HG03139 (cell line): ENCODE measurements around the gene ADGRD2.

Experiments
- ATAC-seq: cut with Tn5 transposase; IDR thresholded peaks from one replicate; pipeline ENCODE4 v1.9.1; 2021; ENCODE audit not compliant: unreplicated experiment

Gene ADGRD2

GRCh38 chr9:124455820-124456219 is 5.6 kb downstream of the ADGRD2 start:
- ATAC-seq, result no peak

DNA sequence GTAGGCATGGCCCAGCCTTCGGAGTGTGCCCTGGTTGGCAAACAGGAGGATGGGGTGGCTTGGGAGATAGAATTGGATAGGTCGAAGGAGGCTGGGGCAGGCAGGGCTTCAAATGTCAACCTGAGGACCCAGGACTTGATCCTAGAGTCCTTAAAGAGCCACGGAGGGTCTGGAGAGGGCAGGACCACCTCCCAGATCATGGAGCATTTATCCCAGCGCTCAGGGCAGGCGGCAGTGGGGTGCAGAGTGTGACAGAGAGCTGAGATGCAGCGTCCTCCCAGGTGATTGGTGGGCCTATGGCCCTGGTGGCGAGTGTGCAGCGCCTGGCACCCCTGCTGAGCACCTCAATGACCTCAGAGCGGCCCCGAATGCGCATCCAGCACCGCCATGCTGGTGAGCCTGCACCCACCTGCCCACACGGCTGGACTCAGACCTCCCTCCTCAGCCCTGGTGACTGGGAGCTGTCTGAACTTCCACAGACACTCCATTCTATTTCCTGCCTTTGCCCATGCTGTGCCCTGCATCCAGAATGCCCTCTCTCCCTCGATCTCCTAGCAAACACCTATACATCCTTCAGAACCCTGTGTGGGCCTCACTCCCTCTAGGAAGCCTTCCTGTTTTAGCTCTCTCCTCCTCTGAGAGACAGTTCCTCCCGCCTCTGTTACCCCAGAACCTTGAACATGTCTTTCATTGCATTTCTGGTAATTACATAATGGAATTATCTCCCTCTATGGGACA is 6.3 kb downstream of the ADGRD2 start:
- ATAC-seq, result no peak

GRCh38 chr9:124457079-124457886 is 7.0 kb downstream of the ADGRD2 start:
- no peak for ATAC-seq

DNA sequence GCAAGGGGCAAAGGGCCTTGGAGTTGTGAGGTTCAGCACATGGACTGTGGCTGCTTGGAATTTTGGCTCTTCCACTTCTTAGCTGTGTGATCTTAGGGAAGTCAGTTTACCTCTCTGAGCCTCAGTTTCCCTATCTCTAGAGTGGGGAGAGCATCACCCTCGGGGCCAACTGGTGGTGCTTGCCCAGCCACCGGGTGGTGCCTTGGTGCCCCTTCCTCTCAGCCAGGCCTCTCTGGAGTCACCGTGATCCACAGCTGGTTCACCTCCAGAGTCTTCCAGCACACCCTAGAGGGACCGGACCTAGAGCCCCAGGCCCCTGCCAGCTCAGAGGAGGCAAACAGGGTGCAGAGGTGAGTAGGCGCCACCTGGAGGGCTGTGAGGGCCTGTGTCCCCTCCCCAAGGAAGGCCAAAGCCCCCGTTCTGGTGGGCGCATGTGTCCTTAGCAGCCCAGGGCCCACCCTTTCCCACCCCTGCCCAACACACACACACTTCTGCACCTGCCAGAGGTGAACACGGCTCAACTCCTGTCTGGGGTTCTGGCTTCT is 7.7 kb downstream of the ADGRD2 start:
- ATAC-seq, result no peak

- no peak for ATAC-seq
Observed at GRCh38 chr9:124458441-124458840, 8.2 kb downstream of the ADGRD2 start.

DNA sequence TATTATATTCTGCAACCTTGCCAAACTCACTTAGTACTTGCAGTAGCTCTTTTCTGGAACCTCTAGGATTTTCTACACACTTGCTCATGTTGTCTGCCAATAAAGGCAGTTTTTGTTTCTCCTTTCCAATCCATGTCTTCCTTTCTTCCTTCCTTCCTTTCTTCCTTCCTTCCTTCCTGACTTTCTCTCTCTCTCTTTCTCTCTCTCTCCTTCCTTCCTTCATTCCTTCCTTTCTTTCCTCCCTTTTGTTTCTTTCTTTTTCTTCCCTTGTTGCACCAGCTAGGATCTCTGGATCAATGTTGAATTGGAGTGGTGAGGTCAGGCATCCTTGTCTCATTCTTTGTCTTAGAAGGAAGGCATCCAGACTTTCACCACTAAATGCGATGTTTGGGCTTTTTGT is 12.5 kb downstream of the ADGRD2 start:
- no peak for ATAC-seq

- ATAC-seq, result no peak
Observed at GRCh38 chr9:124465736-124466135, 15.5 kb downstream of the ADGRD2 start.

DNA sequence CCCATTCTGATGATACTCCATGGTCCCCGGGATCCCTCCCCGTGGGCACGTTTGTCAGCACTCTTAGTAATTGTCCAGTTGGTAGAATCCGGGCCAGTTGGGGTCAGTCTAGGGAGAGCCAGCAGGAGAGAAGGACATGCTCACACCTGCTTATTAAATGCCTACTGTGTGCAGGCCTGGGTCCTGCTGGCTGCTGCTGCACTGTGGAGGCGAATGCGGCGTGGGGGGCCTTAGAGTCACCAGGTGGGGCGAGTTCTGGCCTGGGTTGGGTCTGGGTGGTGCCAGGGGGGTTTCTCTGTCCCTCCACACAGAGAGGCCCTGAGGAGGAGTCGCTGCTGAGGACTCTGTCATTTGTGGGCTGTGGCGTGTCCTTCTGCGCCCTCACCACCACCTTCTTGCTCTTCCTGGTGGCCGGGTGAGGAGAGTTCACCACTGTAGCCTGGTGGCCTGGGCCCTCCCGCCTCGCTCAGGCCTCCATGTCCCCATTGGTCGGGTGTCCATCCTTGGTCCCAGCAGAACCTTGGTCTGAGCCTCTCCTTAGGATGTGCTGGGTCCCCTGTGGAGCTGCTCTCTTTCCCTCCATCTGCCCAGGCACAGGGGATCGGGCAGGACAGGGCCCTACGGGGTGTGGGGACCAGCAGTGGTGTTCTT is 17.3 kb downstream of the ADGRD2 start:
- no peak for ATAC-seq

GRCh38 chr9:124468061-124468740 is 17.9 kb downstream of the ADGRD2 start:
- ATAC-seq, result no peak

- ATAC-seq, result no peak
Observed at GRCh38 chr9:124469011-124469832, 19.0 kb downstream of the ADGRD2 start.

DNA sequence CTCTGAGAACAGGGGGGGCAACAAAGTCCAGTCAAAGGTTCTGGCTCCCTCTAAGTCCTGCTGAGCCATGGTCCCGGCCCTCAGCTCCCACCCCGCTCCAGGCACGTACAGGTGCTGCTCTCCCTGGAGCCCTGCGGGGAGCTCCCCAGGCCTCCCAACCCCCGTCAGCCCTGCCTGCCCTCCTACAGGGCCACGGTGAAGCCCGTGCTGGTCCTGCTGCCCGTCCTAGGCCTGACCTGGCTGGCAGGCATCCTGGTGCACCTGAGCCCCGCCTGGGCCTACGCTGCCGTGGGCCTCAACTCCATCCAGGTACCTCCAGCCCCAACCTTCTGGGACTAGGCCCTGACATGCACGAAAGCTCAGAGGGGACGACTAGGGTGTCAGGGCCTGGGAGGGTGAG is 20.1 kb downstream of the ADGRD2 start:
- ATAC-seq, result no peak

DNA sequence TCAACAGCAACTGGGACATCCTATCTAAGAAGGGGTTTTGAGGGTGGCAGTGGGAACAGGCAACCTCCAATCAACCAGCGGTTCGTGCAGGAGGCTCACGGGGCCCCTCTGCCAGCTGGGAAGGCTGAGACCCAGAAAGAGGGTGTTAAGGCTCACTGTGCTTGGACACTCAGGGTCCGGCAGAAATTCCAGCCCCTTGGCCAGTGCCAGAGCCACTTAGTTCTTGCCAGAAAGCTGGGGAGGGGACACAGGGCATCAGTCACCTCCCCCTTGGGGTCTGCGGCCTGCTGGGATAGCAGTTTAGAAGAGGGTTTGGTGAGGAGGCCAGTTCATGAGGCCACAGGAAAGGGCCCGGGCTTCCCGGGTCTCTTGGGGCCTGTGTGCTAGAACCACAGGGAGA is 20.5 kb downstream of the ADGRD2 start:
- ATAC-seq, result no peak

DNA sequence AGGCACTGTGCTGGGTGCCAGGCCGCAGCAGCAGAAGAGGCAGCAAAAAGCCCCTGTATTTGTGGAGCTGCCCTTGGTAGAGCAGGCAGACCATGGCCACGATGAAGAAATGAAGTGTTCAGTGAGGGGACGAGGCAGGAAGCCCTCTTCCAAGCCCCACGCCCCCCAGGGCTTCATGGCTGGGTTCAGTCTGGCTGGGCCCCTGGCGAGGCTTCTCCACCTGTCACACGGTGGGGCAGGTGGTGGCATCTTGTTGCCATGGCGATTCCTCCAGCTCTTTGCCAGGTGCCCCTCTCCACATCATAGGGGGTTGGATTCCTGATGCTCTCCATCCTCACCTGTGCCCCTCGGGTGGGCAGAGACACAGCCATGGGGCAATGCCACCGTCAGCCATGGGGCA is 21.5 kb downstream of the ADGRD2 start:
- no peak for ATAC-seq

GRCh38 chr9:124472770-124473169 is 22.5 kb downstream of the ADGRD2 start:
- ATAC-seq, result no peak

- no peak for ATAC-seq
Observed at GRCh38 chr9:124473310-124473709, 23.1 kb downstream of the ADGRD2 start.

- no peak for ATAC-seq
Observed at GRCh38 chr9:124474151-124474550, 23.9 kb downstream of the ADGRD2 start.

DNA sequence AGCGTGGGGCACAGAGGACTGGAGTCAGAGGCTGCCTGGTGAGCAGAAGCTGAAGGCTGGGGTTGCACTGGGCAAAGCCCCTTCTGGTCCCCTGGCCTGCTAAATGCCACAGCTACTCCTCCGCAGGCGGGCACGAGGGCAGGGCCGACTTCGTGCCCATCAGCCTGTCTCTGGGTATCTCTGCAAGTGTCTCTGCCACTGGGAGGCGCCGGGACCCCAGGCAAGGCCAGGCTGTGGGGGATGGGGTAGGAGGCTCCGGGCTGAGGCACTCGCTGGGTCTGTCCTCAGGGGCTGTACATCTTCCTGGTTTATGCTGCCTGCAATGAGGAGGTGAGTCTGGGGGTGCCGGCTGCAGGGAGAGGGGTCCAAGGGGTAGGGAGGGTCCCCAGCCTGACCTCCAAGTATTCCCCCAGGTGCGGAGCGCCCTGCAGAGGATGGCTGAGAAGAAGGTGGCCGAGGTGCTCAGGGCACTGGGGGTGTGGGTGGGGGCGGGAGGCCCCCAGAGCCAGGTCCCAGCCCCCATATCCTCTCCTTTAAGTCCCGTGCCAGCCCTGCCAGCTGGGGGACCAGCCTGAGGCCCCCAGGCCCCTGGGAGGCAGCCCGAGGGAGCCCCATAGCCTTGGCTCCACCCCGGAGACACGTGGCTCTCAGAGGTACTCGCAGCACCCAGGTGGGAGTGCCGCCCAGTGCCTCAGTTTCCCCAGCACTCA is 25.1 kb downstream of the ADGRD2 start:
- ATAC-seq, result no peak

DNA sequence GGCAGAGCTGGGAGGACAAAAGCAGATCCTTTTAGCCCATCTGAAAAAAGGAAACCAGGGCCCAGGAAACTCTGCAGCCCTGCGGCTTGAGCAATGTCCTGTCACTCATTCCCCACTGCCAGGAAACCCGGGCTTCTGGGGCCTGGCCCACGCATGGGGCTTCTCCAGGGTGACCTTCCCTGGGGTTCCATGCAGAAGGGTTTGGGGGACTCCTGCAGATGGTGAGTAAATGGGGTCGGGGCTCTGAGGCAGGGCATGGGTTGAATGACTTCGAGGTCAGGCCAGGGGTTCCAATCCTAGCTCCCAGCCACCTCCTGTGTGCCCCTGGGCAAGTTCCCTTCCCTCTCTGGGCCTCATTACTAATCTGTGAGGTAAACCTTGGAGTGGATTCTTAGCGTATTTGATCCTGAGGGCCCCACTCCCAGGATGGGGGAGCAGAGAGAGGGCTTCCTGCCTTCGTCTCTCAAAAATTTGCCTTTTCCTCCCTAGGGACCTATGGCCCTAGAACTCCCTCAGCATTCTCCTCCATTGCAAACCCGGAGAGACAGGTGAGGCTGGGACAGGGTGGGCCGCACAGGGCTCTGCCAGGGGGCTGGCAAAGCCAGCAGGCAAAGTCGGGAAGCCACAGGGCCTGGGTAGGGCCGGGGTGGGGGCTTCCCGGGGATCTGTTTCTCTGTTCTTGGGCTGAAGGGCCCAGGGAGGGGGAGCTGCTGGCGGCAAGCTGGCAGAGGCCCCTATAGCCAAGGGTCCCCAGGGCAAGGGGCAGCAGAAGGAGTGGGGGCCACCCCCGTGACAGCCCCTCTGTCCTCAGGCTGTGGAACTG is 25.8 kb downstream of the ADGRD2 start:
- ATAC-seq, result no peak

DNA sequence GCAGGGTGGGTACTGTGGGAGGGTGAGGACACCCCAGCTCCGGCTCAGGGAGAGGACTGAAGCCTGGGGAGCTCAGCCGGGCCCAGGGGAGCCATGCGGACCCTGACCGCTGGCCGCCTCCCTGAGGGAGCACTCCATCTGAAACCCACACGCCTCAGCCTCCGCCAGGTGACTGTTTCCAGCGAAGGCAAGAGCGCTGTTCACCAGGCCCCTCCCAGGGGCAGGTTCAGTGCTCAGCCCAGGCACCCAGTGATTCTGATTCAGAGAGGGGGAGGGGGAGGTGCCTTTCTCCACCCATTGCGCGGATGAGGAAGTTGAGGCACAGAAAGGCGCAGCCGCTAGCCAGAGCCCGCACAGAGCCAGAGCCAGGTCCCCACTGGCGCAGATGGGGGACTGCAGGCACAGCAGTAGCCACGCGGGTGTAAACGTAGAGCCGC is 27.0 kb downstream of the ADGRD2 start:
- no peak for ATAC-seq
